NCI-H524 treated with DMSO at 0.1 percent for 48 hours (cell line): Measurements from ENCODE around the gene KLF8.

ENCODE experiments used
- DNase-seq: peaks from one replicate; lab custom pipeline; 2025; lab: John Stamatoyannopoulos, UW

The KLF8 gene

DNA sequence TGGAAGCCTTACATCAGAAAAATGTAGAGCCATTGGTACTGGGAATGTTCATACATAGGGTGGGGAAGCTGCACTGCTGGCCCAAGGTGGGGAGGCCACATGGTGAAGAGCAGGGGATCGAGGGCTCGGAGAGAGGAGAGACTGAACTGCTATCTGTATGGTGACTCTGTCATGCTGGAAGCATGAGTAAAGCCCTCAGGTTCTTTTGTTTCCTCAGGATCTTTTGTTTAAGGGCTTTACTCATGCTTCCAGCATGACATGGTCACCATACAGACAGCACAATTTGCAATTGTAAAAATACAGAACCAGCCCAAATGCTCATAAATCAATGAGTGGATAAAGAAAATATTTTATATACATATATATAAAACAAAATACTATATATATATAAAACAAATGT is 78.4 kb downstream of the KLF8 start:
- no peak for DNase-seq

DNA sequence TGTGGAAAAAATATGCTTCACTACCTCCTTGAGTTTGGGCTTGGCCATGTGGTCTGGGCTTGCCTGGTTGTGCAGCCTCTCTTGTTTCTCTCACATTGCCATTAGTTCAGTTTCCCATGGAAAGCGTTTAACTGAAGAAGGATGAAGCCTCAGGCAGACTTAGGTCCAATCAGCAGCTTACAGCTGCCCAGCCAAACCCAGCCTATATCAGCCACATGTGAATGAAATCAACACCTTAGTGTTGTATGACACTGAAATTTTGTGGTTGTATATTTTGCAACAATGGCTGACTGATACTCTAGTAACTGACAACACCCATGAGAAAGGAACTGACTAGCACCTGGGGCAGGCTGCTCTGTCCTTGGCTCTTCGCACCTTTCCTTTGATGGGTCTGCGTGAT is 81.2 kb downstream of the KLF8 start:
- no peak for DNase-seq

DNA sequence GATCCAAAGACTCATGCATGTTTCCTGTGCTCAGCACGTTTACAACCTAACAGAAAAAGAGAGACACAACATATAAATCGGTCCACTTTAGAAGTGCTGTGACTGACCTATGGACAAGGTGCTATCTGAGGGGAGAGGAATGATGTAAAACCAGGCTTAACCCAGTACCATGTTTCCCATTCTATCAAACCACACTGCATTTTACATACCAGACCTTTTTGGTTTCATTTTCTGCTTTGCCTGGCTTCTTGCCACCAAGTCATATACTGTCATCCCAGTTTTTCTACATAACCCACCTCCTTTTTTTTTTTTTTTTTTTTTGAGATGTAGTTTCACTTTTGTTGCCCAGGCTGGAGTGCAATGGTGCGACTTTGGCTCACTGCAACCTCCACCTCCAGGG is 82.2 kb downstream of the KLF8 start:
- no peak for DNase-seq

DNA sequence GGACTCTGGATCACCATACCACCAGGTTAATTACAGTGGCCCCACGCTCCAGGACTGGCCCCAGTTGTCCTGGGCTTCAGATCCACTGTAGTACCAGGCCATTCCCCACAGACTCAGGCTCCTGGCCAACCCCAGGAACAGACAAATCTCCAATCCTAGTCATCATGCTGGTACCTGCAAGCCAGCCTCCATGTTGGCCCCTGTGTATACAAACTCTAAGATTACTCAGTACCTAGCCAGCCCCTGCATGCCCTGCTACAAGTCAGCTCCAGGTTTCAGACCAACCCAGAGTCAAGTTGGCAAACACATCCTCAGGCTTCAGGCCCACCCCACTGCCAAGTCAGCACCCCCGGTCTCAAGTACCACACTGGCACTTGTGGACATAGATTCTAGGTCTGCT is 85.9 kb downstream of the KLF8 start:
- no peak for DNase-seq

DNA sequence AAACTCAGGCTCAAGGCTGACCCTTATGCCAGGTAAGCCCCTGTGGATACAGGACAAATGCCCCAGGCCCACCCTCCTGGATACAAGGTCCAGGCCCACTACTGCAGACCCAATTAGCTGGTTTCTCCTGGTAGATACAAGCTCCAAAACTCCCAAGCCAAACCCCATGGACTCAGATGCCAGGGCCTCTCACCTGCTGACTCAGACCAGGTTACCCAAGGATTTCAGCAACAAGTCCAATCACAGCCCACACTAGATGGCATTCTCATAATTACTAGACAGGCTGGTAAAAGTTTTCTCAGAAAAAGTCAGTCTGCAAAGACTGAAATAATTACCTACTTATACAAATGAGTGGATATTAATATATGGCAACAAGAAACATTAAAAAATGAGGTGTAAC is 87.0 kb downstream of the KLF8 start:
- DNase-seq: no peak
